Fibroblast of lung (primary cell): ENCODE data around the gene TRAT1. TPM values are rescaled to one million over a fixed set of nuclear protein-coding genes. Genes with fewer than 3 reads are reported as not detected.

Experiments used
- DNase-seq, 2 donors: peaks; one replicate each; pipeline versions ENCODE4 v3.0.0 to v3.0.0-alpha.2; 2010; ENCODE audit warnings: low read depth in 2 of 2
- H2AFZ ChIP-seq: 2 replicates; pipeline ENCODE4 v1.5.1; 2012; ENCODE audit warnings: low read length, control low read depth, inconsistent platforms
- H3K27ac ChIP-seq: 2 replicates; pipeline ENCODE4 v1.5.1; 2011; ENCODE audit warnings: low read length, control low read depth; ENCODE audit not compliant: insufficient read depth
- H3K27me3 ChIP-seq: 2 replicates; pipeline ENCODE4 v1.5.1; 2011; ENCODE audit warnings: mild to moderate bottlenecking, low read length; ENCODE audit not compliant: control insufficient read depth, insufficient read depth
- H3K36me3 ChIP-seq: 2 replicates; pipeline ENCODE4 v1.5.1; 2011; ENCODE audit warnings: low read length; ENCODE audit not compliant: control insufficient read depth, insufficient read depth
- H3K4me1 ChIP-seq: 2 replicates; pipeline ENCODE4 v1.5.1; 2011; ENCODE audit warnings: low read length; ENCODE audit not compliant: control insufficient read depth, insufficient read depth; ENCODE audit errors: extremely low read depth
- H3K4me2 ChIP-seq: 2 replicates; pipeline ENCODE4 v1.5.1; 2011; ENCODE audit warnings: low read length, control low read depth; ENCODE audit not compliant: insufficient read depth; ENCODE audit errors: extremely low read depth
- H3K4me3 ChIP-seq, 4 experiments: fragments of 200-600 bp in 1 of 4; sonication (generic) in 1 of 4; replicated peaks in 1 of 4; 2 replicates each; pipeline ENCODE4 v1.5.1; 2011 to 2016; ENCODE audit warnings: low read length in 4 of 4, low read depth in 3 of 4, mild to moderate bottlenecking in 3 of 4, control low read depth in 2 of 4, inconsistent platforms in 1 of 4, mixed read lengths in 1 of 4; ENCODE audit not compliant: insufficient read depth in 1 of 4; ENCODE audit errors: control extremely low read depth in 1 of 4
- H3K79me2 ChIP-seq: 2 replicates; pipeline ENCODE4 v1.5.1; 2012; ENCODE audit warnings: mild to moderate bottlenecking, low read length, inconsistent platforms; ENCODE audit not compliant: control insufficient read depth, insufficient read depth
- H3K9ac ChIP-seq: 2 replicates; pipeline ENCODE4 v1.5.1; 2011; ENCODE audit warnings: mild to moderate bottlenecking, low read length, control low read depth; ENCODE audit not compliant: insufficient read depth
- H3K9me3 ChIP-seq: 2 replicates; pipeline ENCODE4 v1.5.1; 2012; ENCODE audit warnings: low read depth, low read length; ENCODE audit not compliant: control insufficient read depth, insufficient read depth
- H4K20me1 ChIP-seq: 2 replicates; pipeline ENCODE4 v1.5.1; 2011; ENCODE audit warnings: low read length; ENCODE audit not compliant: control insufficient read depth, insufficient read depth; ENCODE audit errors: extremely low read depth
- CTCF ChIP-seq, 2 donors: IDR thresholded peaks in 1 of 2; conservative IDR thresholded peaks in 1 of 2; 1 replicate in 1 of 2; 2 replicates in 1 of 2; pipeline ENCODE4 v1.5.1; 2011 to 2012; ENCODE audit warnings: low read length in 2 of 2, control low read depth in 1 of 2, inconsistent platforms in 1 of 2, low read depth in 1 of 2, mild to moderate bottlenecking in 1 of 2
- EZH2 ChIP-seq: IDR thresholded peaks from 2 replicates; pipeline ENCODE4 v1.5.1; 2012; ENCODE audit warnings: low read length, control low read depth, mild to moderate bottlenecking; ENCODE audit errors: missing control alignments
- polyA plus RNA-seq, 2 donors: library from polyadenylated mRNA; depleted of rRNA in 1 of 2; stranded (reverse) in 1 of 2; unstranded in 1 of 2; fragments of >200 nt; gene quantifications; 2 replicates each; pipeline ENCODE4 v1.2.1, GENCODE V29; 2011 to 2012; ENCODE audit warnings: missing spikeins in 1 of 2
- total RNA-seq: library from RNA; depleted of rRNA; stranded (reverse); fragments of >200 nt; gene quantifications from 2 replicates; pipeline ENCODE4 v1.2.1, GENCODE V29; 2014

The TRAT1 gene
- total and polyA plus RNA-seq, 2 donors (not counting 1 experiment from before 2014, with no cell fraction given), result not detected

GRCh38 chr3:108849075-108849474 lies 26.5 kb downstream of the TRAT1 start:
- no peak overlapping the region for H3K4me3 ChIP-seq
- no peak overlapping the region for H3K4me2 ChIP-seq
- H3K9ac ChIP-seq, result no peak overlapping the region
- no peaks in the 10 kb centered on the region for H4K20me1 ChIP-seq
- no peak overlapping the region for H3K27ac ChIP-seq
- H3K4me1 ChIP-seq, result no peaks in the 10 kb centered on the region
- no peaks in the 10 kb centered on the region for H3K9me3 ChIP-seq
- TF ChIP-seq EZH2 (no peak), CTCF (conservative IDR thresholded peaks at IDR 0.05 in 1 of 2, IDR thresholded peaks at IDR 0.05 in 1 of 2; ENCODE audit: low read depth in 1 of 2, low read length in 2 of 2) (no peak)
- H3K79me2 ChIP-seq, result no peaks in the 10 kb centered on the region
- H2AFZ ChIP-seq, result no peak overlapping the region
- no peaks in the 10 kb centered on the region for H3K36me3 ChIP-seq
- no peak for DNase-seq
- H3K27me3 ChIP-seq, result no peaks in the 10 kb centered on the region

- TF ChIP-seq EZH2 (no peak), CTCF (conservative IDR thresholded peaks at IDR 0.05 in 1 of 2, IDR thresholded peaks at IDR 0.05 in 1 of 2; ENCODE audit: low read depth in 1 of 2, low read length in 2 of 2) (no peak)
- Histone ChIP-seq H2AFZ (no peak overlapping the region), H3K27ac (no peak overlapping the region), H3K27me3 (no peaks in the 10 kb centered on the region), H4K20me1 (no peaks in the 10 kb centered on the region), H3K4me1 (no peaks in the 10 kb centered on the region), H3K9ac (no peak overlapping the region), H3K4me2 (no peak overlapping the region), H3K36me3 (no peaks in the 10 kb centered on the region), H3K9me3 (no peaks in the 10 kb centered on the region), H3K79me2 (no peaks in the 10 kb centered on the region), H3K4me3 (no peak overlapping the region)
- no peak for DNase-seq
Measured at GRCh38 chr3:108861401-108861800, 38.8 kb downstream of the TRAT1 start.

DNA sequence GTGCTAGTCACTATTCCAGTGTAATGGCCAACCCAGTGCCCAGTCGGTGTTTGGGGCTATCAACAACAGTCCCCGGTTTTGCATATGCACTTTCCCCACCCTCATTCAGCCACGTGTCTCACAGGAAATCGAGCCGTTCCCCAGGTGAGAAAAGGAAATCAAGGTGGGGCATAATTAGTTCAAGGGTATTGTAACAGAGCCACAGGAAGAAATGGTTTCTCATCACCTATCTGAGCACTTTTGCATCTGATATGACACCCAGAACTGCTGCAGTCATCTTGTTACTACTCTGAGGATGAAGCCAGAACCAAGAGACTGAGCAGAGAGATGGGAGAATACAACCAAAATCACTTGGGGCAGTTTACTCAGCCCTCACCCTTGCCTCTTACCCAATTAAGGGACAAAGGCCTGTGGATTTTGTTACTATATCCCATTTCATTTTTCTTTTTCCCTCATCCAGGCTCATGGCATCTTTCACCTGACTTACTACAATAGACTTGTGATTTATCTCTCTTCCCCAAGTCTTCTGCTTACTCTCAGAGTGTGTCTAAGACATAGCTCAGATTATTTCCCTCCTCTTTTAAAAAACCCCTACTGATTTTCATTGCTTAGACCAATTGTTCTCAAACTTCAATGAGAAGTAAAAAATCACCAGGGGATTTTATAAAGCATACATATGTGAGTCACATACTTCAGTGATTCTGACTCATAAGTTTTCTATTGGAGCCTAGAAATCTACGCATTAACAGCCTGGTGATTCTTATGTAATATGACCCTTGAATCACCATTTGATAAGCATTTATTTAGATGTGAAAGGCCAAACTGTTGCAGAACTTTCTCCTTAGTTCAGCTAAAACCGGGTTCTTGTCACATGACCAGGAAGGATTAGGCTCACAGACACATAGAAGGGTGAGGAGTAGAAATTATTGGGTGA lies 40.5 kb downstream of the TRAT1 start:
- Histone ChIP-seq H2AFZ (no peak overlapping the region), H3K4me2 (peak overlapping the region; percentile 44), H3K36me3 (no peaks in the 10 kb centered on the region), H3K4me3 (no peak overlapping the region), H3K9ac (no peak overlapping the region), H3K79me2 (no peaks in the 10 kb centered on the region), H3K9me3 (no peaks in the 10 kb centered on the region), H3K27ac (no peak overlapping the region), H3K4me1 (no peaks in the 10 kb centered on the region), H3K27me3 (no peaks in the 10 kb centered on the region), H4K20me1 (no peaks in the 10 kb centered on the region)
- peak; percentile 77 to 89 for DNase-seq
- TF ChIP-seq CTCF (conservative IDR thresholded peaks at IDR 0.05 in 1 of 2, IDR thresholded peaks at IDR 0.05 in 1 of 2; ENCODE audit: low read depth in 1 of 2, low read length in 2 of 2) (no peak), EZH2 (no peak)
